ENCODE results near the gene HLCS.

DNA sequence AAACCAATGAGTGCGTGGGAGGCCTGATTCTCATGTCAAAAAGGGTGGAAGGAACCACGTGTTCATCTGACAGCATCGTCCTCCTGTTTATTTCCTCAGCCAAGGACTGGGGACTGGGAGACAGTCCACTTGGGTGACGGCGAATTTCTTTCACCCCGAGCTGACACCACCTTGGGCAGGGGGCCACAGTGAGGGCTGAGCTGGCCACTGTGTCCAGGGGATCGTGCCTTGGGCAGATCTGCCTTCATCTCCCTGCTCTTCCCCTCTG lies 145.5 kb downstream of the HLCS start:
- no peak for TF ChIP-seq USF2 (IDR thresholded peaks at IDR 0.05; ENCODE audit: borderline replicate concordance, low read depth, low read length)
- no peak for TF ChIP-seq CTCF (IDR thresholded peaks at IDR 0.05)
- TF ChIP-seq, protein P1, sequence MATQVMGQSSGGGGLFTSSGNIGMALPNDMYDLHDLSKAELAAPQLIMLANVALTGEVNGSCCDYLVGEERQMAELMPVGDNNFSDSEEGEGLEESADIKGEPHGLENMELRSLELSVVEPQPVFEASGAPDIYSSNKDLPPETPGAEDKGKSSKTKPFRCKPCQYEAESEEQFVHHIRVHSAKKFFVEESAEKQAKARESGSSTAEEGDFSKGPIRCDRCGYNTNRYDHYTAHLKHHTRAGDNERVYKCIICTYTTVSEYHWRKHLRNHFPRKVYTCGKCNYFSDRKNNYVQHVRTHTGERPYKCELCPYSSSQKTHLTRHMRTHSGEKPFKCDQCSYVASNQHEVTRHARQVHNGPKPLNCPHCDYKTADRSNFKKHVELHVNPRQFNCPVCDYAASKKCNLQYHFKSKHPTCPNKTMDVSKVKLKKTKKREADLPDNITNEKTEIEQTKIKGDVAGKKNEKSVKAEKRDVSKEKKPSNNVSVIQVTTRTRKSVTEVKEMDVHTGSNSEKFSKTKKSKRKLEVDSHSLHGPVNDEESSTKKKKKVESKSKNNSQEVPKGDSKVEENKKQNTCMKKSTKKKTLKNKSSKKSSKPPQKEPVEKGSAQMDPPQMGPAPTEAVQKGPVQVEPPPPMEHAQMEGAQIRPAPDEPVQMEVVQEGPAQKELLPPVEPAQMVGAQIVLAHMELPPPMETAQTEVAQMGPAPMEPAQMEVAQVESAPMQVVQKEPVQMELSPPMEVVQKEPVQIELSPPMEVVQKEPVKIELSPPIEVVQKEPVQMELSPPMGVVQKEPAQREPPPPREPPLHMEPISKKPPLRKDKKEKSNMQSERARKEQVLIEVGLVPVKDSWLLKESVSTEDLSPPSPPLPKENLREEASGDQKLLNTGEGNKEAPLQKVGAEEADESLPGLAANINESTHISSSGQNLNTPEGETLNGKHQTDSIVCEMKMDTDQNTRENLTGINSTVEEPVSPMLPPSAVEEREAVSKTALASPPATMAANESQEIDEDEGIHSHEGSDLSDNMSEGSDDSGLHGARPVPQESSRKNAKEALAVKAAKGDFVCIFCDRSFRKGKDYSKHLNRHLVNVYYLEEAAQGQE (IDR thresholded peaks at IDR 0.05; ENCODE audit: low read depth, low read length) = no peak
- TF ChIP-seq NRF1 (IDR thresholded peaks at IDR 0.05; ENCODE audit: low read depth, low read length) = no peak
- TF ChIP-seq JUND (IDR thresholded peaks at IDR 0.05) = no peak
- TF ChIP-seq GATA2 (CRISPR knock-in tag; IDR thresholded peaks at IDR 0.05) = no peak
- no peak for TF ChIP-seq RAD21 (IDR thresholded peaks at IDR 0.05; ENCODE audit: low read length)
- TF ChIP-seq GABPA (IDR thresholded peaks at IDR 0.05; ENCODE audit: low read depth) = no peak
- TF ChIP-seq NFIC (IDR thresholded peaks at IDR 0.05; ENCODE audit: borderline replicate concordance) = no peak
- TF ChIP-seq, protein P2, sequence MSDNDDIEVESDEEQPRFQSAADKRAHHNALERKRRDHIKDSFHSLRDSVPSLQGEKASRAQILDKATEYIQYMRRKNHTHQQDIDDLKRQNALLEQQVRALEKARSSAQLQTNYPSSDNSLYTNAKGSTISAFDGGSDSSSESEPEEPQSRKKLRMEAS (IDR thresholded peaks at IDR 0.05; ENCODE audit: low read depth) = no peak
- TF ChIP-seq, protein P3, sequence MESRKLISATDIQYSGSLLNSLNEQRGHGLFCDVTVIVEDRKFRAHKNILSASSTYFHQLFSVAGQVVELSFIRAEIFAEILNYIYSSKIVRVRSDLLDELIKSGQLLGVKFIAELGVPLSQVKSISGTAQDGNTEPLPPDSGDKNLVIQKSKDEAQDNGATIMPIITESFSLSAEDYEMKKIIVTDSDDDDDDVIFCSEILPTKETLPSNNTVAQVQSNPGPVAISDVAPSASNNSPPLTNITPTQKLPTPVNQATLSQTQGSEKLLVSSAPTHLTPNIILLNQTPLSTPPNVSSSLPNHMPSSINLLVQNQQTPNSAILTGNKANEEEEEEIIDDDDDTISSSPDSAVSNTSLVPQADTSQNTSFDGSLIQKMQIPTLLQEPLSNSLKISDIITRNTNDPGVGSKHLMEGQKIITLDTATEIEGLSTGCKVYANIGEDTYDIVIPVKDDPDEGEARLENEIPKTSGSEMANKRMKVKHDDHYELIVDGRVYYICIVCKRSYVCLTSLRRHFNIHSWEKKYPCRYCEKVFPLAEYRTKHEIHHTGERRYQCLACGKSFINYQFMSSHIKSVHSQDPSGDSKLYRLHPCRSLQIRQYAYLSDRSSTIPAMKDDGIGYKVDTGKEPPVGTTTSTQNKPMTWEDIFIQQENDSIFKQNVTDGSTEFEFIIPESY (IDR thresholded peaks at IDR 0.05; ENCODE audit: borderline replicate concordance, low read depth) = no peak
- no peak for TF ChIP-seq FOSL2 (IDR thresholded peaks at IDR 0.05; ENCODE audit: borderline replicate concordance, low read depth)
- TF ChIP-seq SMC3 (IDR thresholded peaks at IDR 0.05; ENCODE audit: low read depth, low read length) = no peak
